RWPE1 (cell line): ENCODE results near the gene NGLY1.

Source experiments
- CTCF ChIA-PET: fragments of 350-600 bp; sonication (Branson Sonifier 250); formaldehyde crosslinking; extraction: SDS; loops from one replicate; lab custom pipeline; 2021; lab: Yijun Ruan, JAX
- POLR2A ChIA-PET: fragments of 400-600 bp; formaldehyde crosslinking; extraction: SDS; loops from one replicate; lab custom pipeline; 2020; ENCODE audit warnings: antibody characterized with exemption; ENCODE audit not compliant: low non-redundant PET; lab: Yijun Ruan, JAX
- DNase-seq: peaks from one replicate; pipeline ENCODE4 v3.0.0; 2012; ENCODE audit warnings: low spot score
- H3K27ac ChIP-seq: fragments of 450-650 bp; 2 replicates; pipeline ENCODE4 v1.5.1; 2017
- CTCF ChIP-seq: fragments of 450-650 bp; conservative IDR thresholded peaks from 2 replicates; pipeline ENCODE4 v1.5.1; 2017; ENCODE audit warnings: low read depth, mild to moderate bottlenecking

The NGLY1 gene

DNA sequence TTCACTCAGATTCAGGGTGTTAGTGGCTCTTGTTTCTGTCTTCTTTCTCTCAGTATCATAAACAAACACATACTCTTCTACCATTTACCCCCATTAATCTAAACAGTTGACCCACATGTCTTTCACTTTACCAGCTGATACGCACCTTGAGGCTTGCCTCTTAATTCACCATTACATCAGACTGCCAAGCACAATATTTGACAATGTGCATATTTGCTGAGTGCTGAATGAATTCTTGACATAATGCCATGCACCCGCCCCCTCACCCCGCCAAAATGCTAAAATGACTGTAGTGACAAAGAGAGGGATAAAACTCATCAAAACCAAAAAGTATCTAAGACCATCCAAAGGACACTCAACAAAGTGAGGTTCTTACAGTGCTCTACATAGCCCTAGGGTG is 57.4 kb downstream of the NGLY1 start:
- H3K27ac ChIP-seq = no peak overlapping the region
- CTCF ChIA-PET = no interaction called here
- TF ChIP-seq CTCF = no peak
- DNase-seq = no peak
- POLR2A ChIA-PET = no interaction called here

DNA sequence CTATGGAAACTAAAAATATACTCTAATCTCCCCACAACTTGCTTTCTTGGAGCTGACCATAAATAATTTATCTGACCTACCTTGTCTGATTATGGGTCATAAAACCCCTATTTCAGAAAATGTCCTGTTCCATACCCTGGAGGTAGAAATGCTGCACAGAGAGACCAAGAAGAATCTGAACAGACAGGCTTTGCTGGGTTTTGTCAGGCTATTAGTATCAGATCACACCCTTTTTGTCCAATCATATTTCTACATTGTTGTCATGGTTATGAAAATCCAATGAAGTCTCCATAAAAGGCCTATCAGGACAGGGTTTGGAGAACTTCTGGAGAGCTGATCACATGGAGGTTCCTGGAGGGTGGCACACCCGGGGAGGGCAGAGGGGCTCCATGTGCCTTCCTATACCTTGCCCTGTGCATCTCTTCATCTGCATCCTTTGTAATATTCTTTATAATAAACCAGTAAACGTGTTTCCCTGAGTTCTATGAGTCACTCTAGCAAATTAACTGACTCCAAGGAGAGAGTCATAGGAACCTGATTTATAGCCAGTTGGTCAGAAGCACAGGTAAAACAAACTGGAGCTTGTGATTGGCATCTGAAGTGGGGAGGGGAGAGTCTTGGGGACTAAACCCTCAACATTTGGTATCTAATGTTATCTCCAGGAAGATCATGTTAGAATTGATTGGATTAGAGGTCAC is 58.1 kb downstream of the NGLY1 start:
- TF ChIP-seq CTCF = no peak
- ChIA-PET CTCF (no interaction called here), POLR2A (no interaction called here)
- peak; percentile 1 for DNase-seq
- H3K27ac ChIP-seq = no peak overlapping the region

DNA sequence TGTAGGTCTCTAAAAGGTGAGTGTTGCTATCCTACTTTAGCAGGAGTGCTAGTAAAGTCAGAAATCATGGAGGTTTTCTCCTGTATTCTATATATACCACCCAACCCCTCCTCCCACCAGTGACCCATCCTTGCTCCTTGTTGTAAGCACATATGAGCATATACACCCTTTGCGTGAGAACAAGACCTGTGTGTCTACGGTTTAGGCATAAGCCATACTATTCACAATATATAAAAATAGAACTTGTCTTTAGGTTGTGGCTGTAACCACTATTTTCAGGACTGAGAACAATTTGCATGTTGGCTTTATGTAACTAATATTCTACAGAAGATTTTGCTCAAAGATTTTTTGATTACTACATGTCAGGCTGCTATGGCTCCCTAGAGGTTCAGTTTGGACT is 59.4 kb downstream of the NGLY1 start:
- POLR2A ChIA-PET = no interaction called here
- CTCF ChIA-PET = no interaction called here
- no peak overlapping the region for H3K27ac ChIP-seq
- no peak for DNase-seq
- TF ChIP-seq CTCF = no peak

DNA sequence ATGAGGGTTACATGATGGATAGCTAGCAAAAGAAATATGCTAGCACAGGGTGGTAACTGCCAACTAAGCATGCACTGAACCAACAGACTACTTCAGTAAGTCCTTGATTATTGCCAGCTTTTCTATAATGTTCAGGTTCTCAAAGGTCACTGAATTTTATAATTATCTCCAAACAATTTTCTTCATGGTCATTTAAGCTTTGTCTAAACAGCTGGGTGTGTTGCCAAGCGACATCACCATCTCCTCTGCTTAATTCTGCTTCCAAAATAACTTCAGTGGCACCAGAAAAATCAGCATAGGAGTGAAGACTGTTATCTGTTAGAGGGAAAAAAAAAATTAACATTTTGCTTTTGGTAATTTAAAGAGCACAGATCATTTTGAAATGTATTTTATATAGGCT is 63.9 kb downstream of the NGLY1 start:
- POLR2A ChIA-PET = no interaction called here

GRCh38 chr3:25713341-25713985 is 69.8 kb downstream of the NGLY1 start:
- H3K27ac ChIP-seq = no peak overlapping the region
- ChIA-PET CTCF (no interaction called here), POLR2A (no interaction called here)
- TF ChIP-seq CTCF = no peak
- DNase-seq = peak; percentile 35

More for the DNA sequence above, 63.9 kb downstream of the NGLY1 start:
- no peak for TF ChIP-seq CTCF
- H3K27ac ChIP-seq = no peak overlapping the region
- CTCF ChIA-PET = no interaction called here
- DNase-seq = no peak

DNA sequence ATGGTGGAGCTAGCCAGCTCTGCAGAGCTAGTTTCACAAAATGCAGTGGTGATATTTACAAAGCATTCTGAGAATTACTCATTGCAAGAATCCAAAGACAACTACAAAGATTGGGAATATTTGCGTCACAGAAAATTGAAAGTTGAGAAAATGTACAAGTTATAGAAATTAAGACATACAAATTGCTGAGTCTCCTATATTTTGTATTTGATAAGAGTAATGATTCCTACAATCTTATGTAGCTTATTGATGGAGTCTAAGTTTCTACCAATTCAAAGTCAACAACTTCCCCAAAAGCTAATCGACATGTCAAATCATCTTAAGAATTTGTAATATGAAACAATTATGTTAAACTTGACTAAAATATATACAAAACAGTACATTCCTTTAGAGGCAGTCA is 72.2 kb downstream of the NGLY1 start:
- ChIA-PET CTCF (no interaction called here), POLR2A (no interaction called here)
- no peak for DNase-seq
- no peak overlapping the region for H3K27ac ChIP-seq
- no peak for TF ChIP-seq CTCF
